HS-5 (cell line): ENCODE measurements around the gene NOPCHAP1.
A peak's percentile ranks its signal among the peaks of the same experiment; 100 is the strongest.
"Not testable (repeated sequence)": the region's sequence is repeated elsewhere in the genome, so short reads cannot be mapped to it uniquely, and the experiment has no call there.

Experiments
- DNase-seq: peaks from one replicate; pipeline ENCODE4 v3.0.0-alpha.2; 2012; ENCODE audit warnings: low read depth

Gene NOPCHAP1

GRCh38 chr12:104964856-104965205 is 21.3 kb upstream of the NOPCHAP1 start:
- no peak for DNase-seq

- DNase-seq: no peak
Observed at GRCh38 chr12:104966677-104967076, 19.4 kb upstream of the NOPCHAP1 start.

DNA sequence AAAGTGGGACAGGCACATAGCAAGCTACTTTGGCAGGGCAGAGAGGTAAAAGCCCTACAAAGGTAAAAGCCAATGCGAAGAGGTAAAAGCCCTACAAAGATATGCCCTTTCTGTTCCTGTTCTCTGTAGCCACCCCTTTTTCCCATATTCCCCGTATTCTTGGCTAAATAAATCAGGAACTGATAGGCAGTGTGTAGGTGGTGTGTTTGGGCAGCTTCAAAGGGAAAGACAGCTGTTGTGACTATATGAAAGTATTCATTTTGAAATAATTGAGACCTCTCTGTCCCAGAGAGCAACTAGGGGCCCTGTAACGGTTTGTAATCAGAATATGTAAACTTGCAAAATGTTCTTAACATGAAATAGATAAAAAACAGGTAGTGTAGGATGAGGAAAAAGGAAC is 16.8 kb upstream of the NOPCHAP1 start:
- no peak for DNase-seq

GRCh38 chr12:104971306-104971705 is 14.8 kb upstream of the NOPCHAP1 start:
- DNase-seq: no peak

- DNase-seq: no peak
Observed at GRCh38 chr12:104973250-104973649, 12.9 kb upstream of the NOPCHAP1 start.

- no peak for DNase-seq
Observed at GRCh38 chr12:104974626-104975290, 11.4 kb upstream of the NOPCHAP1 start.

- DNase-seq: peak; percentile 64
Observed at GRCh38 chr12:104975587-104976343, 10.4 kb upstream of the NOPCHAP1 start.

DNA sequence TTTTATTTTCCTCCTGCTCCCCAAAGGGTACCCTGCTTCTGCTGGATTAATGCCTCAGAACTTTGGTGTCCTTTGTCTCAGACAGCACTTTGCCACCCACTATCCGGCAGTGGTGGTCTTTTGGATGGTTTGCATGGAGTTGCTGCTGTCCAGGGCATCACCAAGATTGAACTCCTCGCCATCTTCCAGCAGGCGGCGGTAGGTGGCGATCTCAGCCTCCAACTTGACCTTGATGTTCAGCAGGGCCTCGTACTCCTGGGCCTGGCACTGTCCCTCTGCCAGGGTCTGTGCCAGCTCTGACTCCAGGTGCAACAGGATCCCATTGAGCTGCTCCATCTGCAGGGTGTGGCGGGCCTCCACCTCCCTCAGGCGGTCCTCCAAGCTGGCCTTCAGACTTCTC is 9.4 kb upstream of the NOPCHAP1 start:
- no peak for DNase-seq

DNA sequence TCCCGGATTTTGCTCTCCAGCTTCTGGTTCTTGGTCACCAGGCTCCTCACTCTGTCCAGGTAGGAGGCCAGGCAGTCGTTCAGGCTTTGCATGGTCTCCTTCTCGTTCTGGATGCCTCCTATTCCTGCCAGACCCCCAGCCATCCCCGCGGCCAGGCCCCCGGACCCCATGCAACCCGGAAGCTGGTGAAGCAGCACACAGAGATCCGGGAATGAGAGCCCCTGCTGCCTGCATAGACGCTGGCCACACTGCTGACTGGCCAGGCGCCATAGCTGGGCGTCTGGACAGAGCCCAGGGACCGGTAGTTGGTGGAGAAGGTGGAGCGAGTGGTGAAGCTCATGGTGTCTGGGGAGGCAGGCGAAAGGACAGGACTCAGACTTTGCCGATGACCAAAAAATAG is 8.4 kb upstream of the NOPCHAP1 start:
- not testable (repeated sequence) for DNase-seq

GRCh38 chr12:104985206-104985605 is 910 bp upstream of the NOPCHAP1 start:
- DNase-seq: no peak

DNA sequence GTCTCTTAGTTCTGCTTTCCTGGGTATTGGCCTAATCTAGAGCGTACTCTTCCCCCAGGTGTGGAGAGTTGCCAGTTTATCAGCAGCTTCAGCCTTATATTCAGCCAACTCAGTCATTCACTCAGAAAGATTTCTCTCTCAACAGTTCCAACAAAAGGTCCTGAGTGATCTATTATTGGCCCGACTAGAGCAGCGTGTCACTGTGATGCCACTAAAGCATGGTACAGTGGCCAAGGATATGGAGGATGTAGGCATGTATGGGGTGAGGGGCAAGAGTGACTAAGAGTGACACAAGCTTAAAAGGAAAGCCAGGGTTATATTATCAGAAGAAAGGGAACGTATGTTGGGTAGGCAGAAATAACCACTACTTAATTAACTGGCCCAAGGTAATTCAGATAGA is 4.8 kb downstream of the NOPCHAP1 start:
- no peak for DNase-seq

DNA sequence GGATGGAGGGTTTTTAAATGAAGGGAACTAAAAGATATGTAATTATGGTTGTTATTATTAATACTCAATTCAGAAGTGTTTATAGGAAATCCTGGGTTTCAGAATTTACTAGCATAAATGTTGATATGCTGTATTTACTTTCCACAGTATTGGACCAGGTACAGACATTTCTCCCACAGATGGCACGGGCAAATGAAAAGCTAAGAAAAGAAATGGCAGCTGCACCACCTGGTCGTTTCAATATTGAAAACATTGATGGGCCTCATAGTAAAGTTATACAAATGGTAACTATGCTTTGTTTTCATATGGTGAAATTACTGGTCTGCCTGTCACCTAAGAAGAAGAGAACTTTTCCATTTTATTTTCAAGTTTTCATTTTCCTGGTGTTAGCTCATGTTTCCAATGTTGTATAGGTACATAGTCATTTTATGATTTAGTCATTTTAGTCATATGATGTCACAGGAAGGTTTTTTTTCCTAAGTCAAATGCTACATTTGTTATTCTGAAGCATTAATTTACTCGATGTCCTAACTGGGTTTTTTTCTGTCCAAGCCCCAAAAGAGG is 5.5 kb downstream of the NOPCHAP1 start:
- DNase-seq: no peak

DNA sequence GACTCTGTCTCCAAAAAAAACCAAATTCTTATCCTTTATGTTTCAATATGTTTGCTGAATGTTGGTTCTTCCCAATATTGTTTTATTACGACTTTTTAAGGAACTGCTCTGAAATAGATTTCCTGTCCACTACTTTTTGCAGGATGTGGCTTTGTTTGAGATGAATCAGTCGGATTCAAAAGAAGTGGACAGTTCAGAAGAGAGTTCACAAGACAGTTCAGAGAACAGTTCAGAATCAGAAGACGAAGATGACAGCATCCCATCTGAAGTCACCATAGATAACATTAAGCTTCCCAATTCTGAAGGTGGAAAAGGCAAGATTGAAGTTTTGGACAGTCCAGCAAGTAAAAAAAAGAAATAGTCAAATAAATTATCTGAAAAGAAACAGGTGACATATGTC is 8.2 kb downstream of the NOPCHAP1 start:
- no peak for DNase-seq

GRCh38 chr12:104997541-104997940 is 11.4 kb downstream of the NOPCHAP1 start:
- no peak for DNase-seq

- DNase-seq: no peak
Observed at GRCh38 chr12:104998423-104999346, 12.6 kb downstream of the NOPCHAP1 start.

DNA sequence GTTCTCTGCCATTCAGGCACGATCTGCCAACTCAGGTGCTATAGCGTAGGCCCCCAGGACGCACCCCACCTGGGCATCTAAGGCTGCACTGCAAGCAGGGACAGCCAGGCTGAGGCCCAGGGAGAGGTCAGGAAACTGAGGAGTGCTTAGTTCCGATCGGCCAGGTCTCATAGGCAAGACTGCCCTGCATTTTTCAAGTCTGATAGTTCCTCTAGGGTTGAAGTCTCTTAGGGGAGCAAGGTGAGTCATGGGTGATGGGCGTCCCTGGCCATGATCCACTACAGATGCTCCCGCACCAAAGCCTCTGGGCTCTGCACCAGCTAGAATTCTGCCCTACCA is 13.2 kb downstream of the NOPCHAP1 start:
- no peak for DNase-seq

- DNase-seq: no peak
Observed at GRCh38 chr12:105001476-105001875, 15.4 kb downstream of the NOPCHAP1 start.

DNA sequence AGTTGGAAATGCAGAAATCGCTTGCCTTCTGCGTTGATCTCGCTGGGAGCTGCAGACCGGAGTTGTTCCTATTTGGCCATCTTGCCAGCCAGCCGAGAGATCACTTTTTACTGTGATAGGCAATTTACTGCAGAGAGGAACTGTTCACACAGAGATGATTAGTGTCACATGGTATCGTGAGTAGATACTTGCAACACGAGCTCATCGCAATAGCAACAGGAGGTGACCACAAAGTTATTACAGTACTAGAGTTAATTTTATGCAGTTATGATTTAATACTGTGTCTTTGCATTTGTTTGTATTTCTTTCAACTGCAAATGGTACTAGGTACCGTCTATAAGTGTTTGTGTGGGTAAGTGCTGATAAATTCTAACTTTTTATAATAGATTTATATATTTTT is 27.8 kb downstream of the NOPCHAP1 start:
- peak; percentile 29 for DNase-seq

- no peak for DNase-seq
Observed at GRCh38 chr12:105014603-105015002, 28.5 kb downstream of the NOPCHAP1 start.

GRCh38 chr12:105015543-105015942 is 29.4 kb downstream of the NOPCHAP1 start:
- DNase-seq: no peak

- no peak for DNase-seq
Observed at GRCh38 chr12:105018012-105018411, 31.9 kb downstream of the NOPCHAP1 start.

- no peak for DNase-seq
Observed at GRCh38 chr12:105018776-105019175, 32.7 kb downstream of the NOPCHAP1 start.
